Left renal cortex interstitium (tissue), 4 donors: ENCODE measurements around the gene COA1. TPM values are rescaled to one million over a fixed set of nuclear protein-coding genes. Genes with fewer than 3 reads are reported as not detected.
A peak's percentile ranks its signal among the peaks of the same experiment; 100 is the strongest.
"Not testable (repeated sequence)": the region's sequence is repeated elsewhere in the genome, so short reads cannot be mapped to it uniquely, and the experiment has no call there.

Experiments
- DNase-seq, 4 donors: peaks; one replicate each; pipeline ENCODE4 v3.0.0-alpha.2; 2013; ENCODE audit warnings: low read depth in 4 of 4, low spot score in 2 of 4, missing footprints in 1 of 4
- polyA plus RNA-seq, 4 donors: library from polyadenylated mRNA; unstranded; fragments of 120-200 nt; gene quantifications; one replicate each; pipeline ENCODE4 v1.2.1, GENCODE V29; 2013; ENCODE audit not compliant: insufficient read length in 4 of 4

Gene COA1
- polyA plus RNA-seq, 4 donors = 61.2 to 86.5 (median 72.0) TPM

DNA sequence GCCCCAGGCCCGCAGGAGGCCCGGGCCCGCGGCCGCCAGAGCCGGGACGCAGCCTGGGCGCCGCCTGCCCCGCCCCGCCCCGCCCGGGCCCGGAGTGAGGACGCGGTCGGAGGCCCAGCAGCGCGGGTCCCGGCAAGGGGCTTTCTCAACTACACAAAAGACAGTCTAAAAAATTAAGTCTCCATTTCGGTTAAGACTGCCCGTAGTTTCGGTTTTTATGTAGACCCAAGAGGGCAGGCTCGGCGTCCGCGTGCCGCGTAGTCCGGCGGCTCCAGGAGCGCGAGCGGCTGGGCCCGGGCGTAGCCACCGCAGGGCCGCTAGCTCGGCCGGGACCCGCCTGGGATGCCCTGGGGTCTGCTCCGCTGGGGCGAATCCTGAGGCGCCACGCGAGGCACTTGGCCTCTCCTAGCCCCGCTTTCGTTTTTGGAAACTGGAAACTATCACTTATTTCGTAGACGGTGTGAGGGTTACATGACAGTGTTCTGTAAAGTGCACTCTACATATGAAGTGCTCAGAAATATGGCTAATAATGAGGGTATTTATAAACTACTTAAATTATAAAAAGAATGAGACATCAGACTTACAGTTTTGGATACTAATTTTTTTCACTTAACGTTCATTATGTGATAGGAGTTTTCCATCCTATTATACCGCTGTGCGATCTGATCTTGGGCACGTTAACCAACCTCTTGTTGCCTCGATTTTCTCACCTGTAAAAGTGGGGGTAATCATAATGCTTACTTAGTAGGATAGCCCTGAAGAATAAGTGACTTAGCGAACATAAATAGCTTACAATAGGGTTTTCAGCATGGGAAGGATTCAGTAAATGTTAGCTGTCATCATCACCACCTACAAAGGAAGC, 29.7 kb upstream of the COA1 start:
- DNase-seq = peak in 2 of 4 donors; percentile 42 to 50

DNA sequence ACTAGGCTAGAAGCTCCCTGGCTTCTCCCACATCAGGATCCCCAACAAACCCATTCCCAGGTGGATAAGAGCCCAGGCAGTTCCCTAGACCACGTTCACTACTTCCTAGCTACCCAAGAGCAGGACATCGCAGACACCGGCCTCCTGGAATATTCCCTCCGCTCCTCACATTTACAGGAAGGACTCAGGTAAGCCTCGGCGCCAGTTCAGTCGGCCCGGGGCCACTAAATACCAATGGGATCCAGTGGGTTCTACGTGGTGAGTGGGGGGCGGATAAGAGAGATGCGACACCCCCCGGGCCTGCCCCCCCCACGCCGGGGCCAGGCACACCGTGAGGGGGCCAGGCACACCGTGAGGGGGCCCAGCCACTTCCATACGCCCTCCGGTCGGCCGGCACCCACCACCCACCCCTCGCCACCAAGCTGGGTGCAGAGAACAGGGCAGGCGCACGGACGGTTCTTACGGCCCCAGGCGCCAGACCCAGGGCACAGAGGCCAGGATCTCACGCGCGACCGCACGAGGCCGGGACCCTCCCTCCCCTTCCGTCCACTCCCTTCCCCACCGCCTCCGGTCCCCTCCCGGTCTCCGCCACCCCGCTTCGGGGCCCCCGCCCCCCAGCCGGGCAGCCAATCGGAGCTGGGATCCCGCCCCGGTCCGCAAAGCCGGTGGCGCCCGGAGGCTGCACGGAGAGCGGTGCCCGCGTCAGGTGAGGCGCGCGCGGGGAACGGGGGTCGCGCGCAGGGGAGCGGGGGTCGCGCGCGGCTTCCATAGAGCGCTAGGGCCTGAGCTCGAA, 28.9 kb upstream of the COA1 start, which contains the start of gene BLVRA:
Gene BLVRA (plus strand): TSS at position 652 of the 793 bp plus-strand sequence. CDS start 12,479 bp downstream, outside the sequence.
- DNase-seq = no peak

DNA sequence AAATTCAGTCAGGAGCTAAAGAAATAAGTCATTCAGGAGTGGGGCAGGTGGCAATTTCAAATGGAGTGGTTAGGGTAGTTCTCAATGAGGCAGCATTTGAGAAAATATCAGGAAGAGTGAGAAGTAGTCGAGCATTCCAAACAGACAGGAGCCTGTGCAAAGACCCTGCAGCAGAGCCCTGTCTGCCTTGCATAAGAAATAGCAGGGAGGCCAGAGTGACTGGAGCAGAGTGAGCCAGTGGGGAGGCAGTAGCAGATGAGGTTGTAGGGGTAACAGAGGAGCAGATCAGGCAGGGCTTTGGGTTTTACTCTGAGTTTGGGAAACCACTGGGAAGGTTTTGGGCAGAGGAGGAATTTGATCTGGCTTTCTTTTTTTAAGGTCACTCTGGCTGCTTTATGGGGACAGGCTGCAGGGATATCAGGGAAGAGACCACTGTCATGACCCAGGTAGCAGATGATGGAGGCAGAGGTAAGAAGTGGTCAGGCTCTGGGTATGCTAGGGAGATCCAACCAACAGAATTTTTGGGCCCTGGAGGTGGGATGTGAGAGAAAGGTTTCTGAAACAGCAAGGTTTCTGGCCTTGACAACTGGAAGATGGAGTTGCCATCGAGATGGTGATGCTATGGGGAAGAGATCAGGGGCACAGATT, 27.9 kb upstream of the COA1 start:
- no peak for DNase-seq

DNA sequence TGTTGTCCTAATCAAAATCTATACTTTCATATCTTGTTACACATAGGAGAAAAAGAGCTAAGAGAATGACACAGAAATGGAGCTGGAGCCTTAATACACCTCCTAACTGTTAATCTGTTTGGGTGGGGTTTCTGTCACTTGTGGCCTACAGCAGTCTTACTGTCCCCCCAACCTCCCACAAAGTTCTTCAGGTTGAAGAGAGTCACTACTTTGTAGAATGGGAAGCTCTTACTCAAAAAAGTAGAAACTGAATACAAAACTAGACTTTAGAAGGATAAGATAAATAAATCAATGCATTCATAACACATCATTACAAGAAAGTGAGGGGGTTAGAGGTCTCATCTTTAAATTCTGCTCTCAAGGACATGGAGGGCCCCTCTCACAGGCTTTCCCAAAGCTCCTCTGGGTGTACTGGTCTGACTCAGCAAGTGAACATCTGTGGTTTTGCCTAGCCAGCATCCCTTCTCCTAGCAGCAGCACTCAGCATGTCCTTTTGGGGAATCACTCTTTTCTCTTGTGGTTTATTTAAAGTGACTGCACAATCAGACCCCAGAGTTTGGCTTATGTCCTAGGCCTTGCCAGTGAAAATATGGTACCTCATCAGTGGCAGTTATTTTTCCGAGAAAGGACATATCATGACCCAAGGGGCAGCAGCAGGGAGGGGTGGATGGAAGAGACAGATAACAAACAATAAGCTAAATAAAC, 27.2 kb upstream of the COA1 start:
- no peak for DNase-seq

- no peak for DNase-seq
Measured at GRCh38 chr7:43754596-43754995, 25.3 kb upstream of the COA1 start.

GRCh38 chr7:43753843-43754242, 24.5 kb upstream of the COA1 start:
- DNase-seq = no peak

DNA sequence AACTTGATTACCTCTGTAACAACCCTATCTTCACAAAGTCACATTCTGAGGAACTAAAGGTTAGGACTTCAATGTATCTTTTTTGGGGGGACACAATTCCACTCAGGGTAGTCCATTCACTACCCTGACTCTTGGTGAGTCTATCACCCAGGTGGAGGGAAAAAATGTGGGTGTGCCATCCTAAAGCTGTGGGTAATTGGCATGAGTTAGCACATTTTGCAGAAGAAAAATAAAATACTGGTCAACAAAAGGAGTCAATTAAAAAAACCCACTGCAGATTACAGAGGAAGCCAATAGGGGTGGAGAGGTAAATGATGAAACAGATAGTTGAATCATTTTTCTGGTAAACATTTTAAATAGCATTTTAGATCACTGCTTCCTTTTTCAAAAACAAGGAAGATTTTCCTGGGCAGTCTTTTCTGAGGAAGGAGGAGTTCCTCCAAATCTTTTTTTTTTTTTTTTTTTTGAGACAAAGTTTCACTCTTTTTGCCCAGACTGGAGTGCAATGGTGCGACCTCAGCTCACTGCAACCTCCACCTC, 24.0 kb upstream of the COA1 start:
- no peak for DNase-seq

GRCh38 chr7:43752411-43752810, 23.1 kb upstream of the COA1 start:
- DNase-seq = no peak

DNA sequence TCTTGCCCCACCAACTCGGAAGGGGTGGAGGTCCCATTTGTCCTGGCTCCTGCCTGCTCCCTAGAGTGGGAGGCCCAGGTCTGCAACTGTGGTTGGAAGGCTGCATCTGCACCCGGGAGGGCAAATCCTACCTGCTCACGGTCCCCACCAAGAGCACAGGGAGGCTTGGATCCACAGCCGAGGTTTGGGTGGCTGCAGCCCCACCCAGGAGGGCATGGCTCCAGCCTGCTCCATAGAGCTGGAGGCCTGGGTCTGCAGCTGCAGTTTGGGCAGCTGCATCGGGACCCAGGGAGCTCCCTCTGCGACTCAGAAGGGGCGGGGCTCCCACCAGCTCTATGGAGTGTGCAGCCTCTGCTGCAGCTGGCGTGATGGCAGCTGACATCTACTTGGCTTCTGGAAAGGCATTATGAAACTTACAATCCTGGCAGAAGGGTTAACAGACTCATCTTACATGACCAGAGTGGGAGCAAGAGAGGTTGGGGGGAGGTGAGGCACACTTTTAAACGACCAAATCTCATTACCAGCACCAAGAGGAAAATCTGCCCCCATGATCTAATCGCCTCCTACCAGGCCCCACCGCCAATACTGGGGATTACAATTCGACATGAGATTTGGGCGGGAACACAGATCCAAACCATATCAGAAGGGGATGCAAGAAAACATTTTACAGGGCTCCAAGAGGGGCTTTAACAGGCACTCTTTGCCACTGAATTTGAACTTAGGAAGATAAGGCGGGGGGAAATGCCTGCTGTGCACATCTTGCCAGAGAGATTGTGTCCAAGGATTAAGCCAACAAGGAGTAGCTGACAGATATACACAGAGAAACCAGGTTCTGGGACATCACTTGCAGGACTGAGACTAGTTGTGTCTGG, 20.9 kb upstream of the COA1 start:
- DNase-seq = no peak

DNA sequence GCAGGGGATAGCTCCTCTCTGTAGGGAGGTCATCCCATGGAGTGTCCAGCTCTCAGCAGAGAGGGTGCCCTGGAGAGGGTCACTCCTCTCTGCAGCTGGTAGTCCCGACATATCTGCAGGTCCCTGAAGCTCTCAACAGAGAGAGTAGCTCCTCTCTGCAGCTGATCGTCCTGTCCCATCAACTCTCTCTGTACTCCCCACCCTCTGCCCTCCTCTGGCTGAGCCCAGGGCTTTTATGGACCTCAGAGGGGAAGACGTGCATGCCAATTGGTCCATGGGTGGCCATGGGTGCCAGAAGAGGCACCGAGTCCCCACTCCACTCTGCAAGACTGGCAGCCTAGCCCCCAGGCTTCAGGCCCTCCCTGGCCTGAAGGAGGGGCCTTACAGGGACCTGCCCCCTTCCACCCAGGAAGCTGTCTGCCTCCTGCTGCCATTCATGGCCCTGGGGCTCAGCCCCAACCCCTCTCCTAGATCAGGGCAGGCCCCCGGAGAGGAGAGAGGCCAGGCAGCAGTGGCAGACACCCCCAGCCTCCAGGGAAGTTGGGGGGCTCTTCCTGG, 20.1 kb upstream of the COA1 start:
- DNase-seq = no peak

- DNase-seq = no peak
Measured at GRCh38 chr7:43747328-43748105, 18.2 kb upstream of the COA1 start.

- no peak for DNase-seq
Measured at GRCh38 chr7:43742692-43743091, 13.4 kb upstream of the COA1 start.

DNA sequence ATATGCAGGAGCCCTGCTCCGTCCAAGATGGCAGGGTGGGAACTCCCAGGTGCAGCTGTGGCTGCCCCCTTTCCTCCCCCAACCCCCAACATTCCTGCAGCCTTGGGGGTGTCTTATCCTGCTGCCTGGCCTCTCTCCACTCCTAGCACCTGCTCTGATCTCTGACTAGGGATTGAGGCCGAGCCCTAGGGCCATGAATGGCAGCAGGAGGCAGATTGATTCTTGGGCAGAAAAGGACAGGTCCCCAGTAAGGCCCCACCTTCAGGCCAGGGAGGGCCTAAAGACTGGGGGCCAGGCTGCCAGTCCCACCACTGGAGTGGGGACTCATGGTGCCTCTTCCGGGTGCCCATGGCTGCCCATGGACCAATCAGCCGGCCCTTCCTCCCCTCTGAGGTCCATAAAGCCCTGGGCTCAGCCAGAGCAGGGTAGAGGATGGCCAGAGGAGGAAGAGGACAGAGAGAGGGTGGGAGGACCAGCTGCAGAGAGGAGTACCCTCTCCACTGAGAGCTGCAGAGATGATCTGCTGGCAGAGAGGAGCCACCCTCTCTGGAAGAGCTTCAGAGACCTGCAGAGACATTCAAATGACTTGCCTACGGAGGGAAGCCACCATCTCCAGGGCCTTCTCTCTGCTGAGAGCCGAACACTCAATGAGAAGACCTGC, 8.3 kb upstream of the COA1 start:
- no peak for DNase-seq

GRCh38 chr7:43735802-43736603, 6.7 kb upstream of the COA1 start:
- DNase-seq = no peak

GRCh38 chr7:43735403-43735801, 6.1 kb upstream of the COA1 start:
- no peak for DNase-seq

GRCh38 chr7:43734575-43735332, 5.4 kb upstream of the COA1 start:
- DNase-seq = not testable (repeated sequence)
